DOHH2 (cell line): ENCODE results near the gene H6PD.
A peak's percentile ranks its signal among the peaks of the same experiment; 100 is the strongest.

Source experiments
- H3F3A ChIP-seq: fragments of 200-600 bp; sonication (generic), shearing (Covaris generic); 2 replicates; pipeline ENCODE4 v1.6.0; 2016; ENCODE audit warnings: antibody characterized with exemption, mild to moderate bottlenecking; ENCODE audit not compliant: control insufficient read depth, insufficient read depth
- H3K27ac ChIP-seq: fragments of 200-600 bp; sonication (generic); 2 replicates; pipeline ENCODE4 v1.5.1; 2014; ENCODE audit warnings: low read depth, mild to moderate bottlenecking, low read length, moderate library complexity
- H3K27me3 ChIP-seq: fragments of 200-600 bp; sonication (generic); 2 replicates; pipeline ENCODE4 v1.6.1; 2014; ENCODE audit warnings: mild to moderate bottlenecking, low read length, mixed read lengths; ENCODE audit not compliant: control insufficient read depth
- H3K36me3 ChIP-seq: fragments of 200-600 bp; sonication (generic); 2 replicates; pipeline ENCODE4 v1.6.1; 2014; ENCODE audit warnings: mild to moderate bottlenecking, low read length, moderate library complexity, mixed read lengths; ENCODE audit not compliant: control insufficient read depth
- H3K4me1 ChIP-seq: fragments of 200-600 bp; sonication (generic); 2 replicates; pipeline ENCODE4 v1.6.1; 2014; ENCODE audit warnings: mild to moderate bottlenecking, low read length, mixed read lengths; ENCODE audit not compliant: control insufficient read depth
- H3K4me2 ChIP-seq: fragments of 200-600 bp; sonication (generic); 2 replicates; pipeline ENCODE4 v1.6.0; 2014; ENCODE audit warnings: mild to moderate bottlenecking, low read length, moderate library complexity
- H3K4me3 ChIP-seq: fragments of 200-600 bp; sonication (generic); 2 replicates; pipeline ENCODE4 v1.5.1; 2014; ENCODE audit warnings: mild to moderate bottlenecking, low read length, mixed read lengths
- H3K79me2 ChIP-seq: fragments of 200-600 bp; sonication (generic); 2 replicates; pipeline ENCODE4 v1.6.1; 2014; ENCODE audit warnings: mild to moderate bottlenecking, low read length, mixed read lengths; ENCODE audit not compliant: control insufficient read depth
- H3K9me2 ChIP-seq: fragments of 200-600 bp; sonication (generic); replicated peaks from 2 replicates; pipeline ENCODE4 v1.6.1; 2014; ENCODE audit warnings: mild to moderate bottlenecking, low read length, mixed read lengths; ENCODE audit not compliant: control insufficient read depth
- H3K9me3 ChIP-seq: fragments of 200-600 bp; sonication (generic); 2 replicates; pipeline ENCODE4 v1.6.1; 2014; ENCODE audit warnings: antibody characterized with exemption, low read length, mixed read lengths; ENCODE audit not compliant: control insufficient read depth, insufficient read depth
- H4K20me1 ChIP-seq: fragments of 200-600 bp; sonication (generic); 2 replicates; pipeline ENCODE4 v1.6.0; 2014; ENCODE audit warnings: low read depth, mild to moderate bottlenecking, antibody characterized with exemption, low read length, moderate library complexity; ENCODE audit not compliant: control insufficient read depth, insufficient read depth
- EZH2phosphoT487 ChIP-seq: fragments of 200-600 bp; sonication (generic); IDR thresholded peaks from 2 replicates; pipeline ENCODE4 v1.6.1; 2017; ENCODE audit warnings: borderline replicate concordance, mild to moderate bottlenecking, antibody characterized with exemption, low read length, moderate library complexity, mixed read lengths
- TF ChIP-seq, protein P1 (sequence below): fragments of 200-600 bp; sonication (generic); IDR thresholded peaks from one replicate; pipeline ENCODE4 v1.5.1; 2014; ENCODE audit warnings: antibody characterized with exemption, mild to moderate bottlenecking, low read depth, low read length; ENCODE audit not compliant: poor library complexity, severe bottlenecking

The H6PD gene

DNA sequence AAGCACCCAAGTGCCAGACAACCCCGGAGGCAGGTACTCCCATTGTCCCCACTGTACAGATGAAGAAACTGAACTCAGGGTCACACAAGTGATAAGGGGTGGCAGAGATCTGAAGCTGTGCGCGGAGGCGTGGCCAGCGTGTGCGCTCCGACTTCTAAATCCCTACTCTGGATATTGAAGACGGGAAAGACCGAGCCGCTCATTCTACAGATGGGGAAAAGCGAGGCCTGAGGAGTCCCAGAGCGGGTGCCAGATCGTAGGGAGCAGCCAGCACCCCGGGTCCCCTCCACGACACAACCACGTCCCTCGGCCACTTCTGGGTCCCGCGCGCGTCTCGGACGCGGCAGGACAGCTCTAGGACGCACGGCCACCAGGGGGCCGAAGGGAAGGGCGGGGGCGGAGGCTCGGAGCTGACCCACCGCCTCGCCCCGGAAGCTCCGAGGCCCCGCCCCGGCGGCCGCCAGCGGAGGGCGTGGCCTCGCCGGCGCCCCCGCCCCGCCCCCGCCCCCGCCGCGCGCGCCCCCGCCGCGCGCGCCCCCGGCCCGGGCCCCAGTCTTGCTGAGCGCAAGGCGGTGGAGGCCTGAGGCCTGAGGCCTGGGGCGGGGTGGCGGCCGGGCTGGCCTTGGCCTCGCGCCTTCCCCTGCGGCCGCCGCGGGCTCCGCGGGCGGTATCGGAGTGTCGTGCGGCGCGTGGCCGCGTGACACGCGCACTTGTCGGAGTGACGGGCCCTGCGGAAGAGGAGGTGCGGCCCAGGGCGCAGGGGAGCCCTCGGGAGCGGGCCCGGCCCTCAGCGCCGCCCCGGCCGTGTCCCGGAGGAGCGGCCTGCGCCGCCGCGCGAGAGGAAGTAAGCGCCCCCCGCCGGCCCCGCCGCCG is at the start of gene H6PD:
Gene H6PD (plus strand): TSS at position 552 of the 873 bp plus-strand sequence. CDS start 10,161 bp downstream, outside the sequence.
- H3K4me2 ChIP-seq = peak within 1 kb of the TSS; percentile 87
- H3K9me3 ChIP-seq = no peaks in the 10 kb centered on the region
- peaks cover 6% of the 10 kb centered on the region; the same call in 1 of the 2 replicates for H3F3A ChIP-seq
- peak within 1 kb of the TSS; percentile 58 for H3K27ac ChIP-seq
- H3K36me3 ChIP-seq = 0 out of 2 replicates have a peak, but pooled peaks cover 2% of the 10 kb centered on the region
- no peak for TF ChIP-seq EZH2phosphoT487
- TF ChIP-seq, protein P1, sequence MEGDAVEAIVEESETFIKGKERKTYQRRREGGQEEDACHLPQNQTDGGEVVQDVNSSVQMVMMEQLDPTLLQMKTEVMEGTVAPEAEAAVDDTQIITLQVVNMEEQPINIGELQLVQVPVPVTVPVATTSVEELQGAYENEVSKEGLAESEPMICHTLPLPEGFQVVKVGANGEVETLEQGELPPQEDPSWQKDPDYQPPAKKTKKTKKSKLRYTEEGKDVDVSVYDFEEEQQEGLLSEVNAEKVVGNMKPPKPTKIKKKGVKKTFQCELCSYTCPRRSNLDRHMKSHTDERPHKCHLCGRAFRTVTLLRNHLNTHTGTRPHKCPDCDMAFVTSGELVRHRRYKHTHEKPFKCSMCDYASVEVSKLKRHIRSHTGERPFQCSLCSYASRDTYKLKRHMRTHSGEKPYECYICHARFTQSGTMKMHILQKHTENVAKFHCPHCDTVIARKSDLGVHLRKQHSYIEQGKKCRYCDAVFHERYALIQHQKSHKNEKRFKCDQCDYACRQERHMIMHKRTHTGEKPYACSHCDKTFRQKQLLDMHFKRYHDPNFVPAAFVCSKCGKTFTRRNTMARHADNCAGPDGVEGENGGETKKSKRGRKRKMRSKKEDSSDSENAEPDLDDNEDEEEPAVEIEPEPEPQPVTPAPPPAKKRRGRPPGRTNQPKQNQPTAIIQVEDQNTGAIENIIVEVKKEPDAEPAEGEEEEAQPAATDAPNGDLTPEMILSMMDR = peak; percentile 73
- peaks cover 10% of the 10 kb centered on the region for H3K79me2 ChIP-seq
- H3K27me3 ChIP-seq = peaks cover 9% of the 10 kb centered on the region
- peaks cover 25% of the 10 kb centered on the region for H3K4me1 ChIP-seq
- H3K9me2 ChIP-seq = no peaks in the 10 kb centered on the region
- H4K20me1 ChIP-seq = no peaks in the 10 kb centered on the region
- peak within 1 kb of the TSS; percentile 87 for H3K4me3 ChIP-seq

DNA sequence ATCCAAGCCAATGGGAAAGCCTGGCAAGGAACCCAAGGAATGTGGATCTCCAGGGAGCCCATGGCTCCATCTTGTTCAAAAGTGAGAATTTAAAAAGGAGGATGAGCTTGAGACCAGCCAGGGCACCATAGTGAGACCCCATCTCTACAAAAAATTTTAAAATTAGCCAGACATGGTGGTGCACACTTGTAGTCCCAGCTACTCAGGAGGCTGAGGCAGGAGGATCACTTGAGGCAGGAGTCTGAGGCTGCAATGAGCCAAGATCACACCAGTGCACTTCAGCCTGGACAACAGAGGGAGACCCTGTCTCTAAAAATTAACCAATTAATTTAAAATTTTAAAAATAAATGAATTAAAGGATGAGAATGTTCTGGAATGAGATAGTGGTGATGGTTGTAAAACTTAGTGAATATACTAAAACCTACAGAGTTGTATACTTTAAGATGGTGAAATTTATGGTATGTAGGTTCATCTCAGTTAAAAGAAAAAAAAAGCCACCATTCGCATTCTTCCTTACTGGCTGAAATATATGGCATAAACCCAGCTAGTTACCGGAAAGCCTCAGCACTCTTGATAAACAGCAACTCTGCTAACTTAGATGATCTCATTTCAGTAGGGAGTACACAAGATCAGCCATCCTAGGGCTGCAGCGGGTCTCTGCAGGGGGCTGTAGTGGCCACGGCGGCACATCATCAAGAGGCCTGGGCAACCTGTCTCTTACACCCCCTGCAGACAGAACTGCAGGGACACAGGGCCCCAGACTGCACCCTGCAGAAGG is 48.3 kb upstream of the H6PD start:
- H3K4me3 ChIP-seq = no peak overlapping the region
- H3K9me3 ChIP-seq = no peaks in the 10 kb centered on the region
- no peaks in the 10 kb centered on the region for H3K36me3 ChIP-seq
- H3F3A ChIP-seq = no peaks in the 10 kb centered on the region
- H3K4me2 ChIP-seq = no peak overlapping the region
- no peaks in the 10 kb centered on the region for H4K20me1 ChIP-seq
- H3K27me3 ChIP-seq = peaks cover 17% of the 10 kb centered on the region
- H3K27ac ChIP-seq = no peak overlapping the region
- H3K79me2 ChIP-seq = no peaks in the 10 kb centered on the region
- peaks cover 14% of the 10 kb centered on the region for H3K4me1 ChIP-seq
- H3K9me2 ChIP-seq = no peaks in the 10 kb centered on the region
- no peak for TF ChIP-seq EZH2phosphoT487
- TF ChIP-seq, protein P1 = no peak

DNA sequence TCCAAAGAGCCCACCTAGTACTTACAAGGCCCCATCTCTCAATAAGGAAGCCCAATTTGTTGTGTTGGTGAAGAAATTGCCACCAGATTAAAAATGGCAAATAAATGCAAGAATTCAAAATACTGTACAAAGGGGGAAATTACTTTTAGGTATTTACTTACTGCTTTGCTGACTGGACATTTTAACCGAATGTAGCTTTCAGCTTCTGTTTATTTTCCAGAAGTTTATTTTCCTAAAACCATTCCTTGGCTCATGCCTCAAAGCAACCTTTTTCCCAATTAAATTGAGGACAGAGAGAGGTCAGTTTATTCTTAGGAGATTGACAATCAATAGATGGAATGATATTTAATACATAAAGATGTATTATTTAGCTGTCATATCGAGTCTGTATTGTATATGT is 47.6 kb upstream of the H6PD start:
- Histone ChIP-seq H3K4me1 (peaks cover 6% of the 10 kb centered on the region), H3F3A (no peaks in the 10 kb centered on the region), H3K4me3 (no peak overlapping the region), H3K79me2 (no peaks in the 10 kb centered on the region), H4K20me1 (no peaks in the 10 kb centered on the region), H3K27me3 (peaks cover 13% of the 10 kb centered on the region), H3K36me3 (no peaks in the 10 kb centered on the region), H3K9me3 (no peaks in the 10 kb centered on the region), H3K9me2 (no peaks in the 10 kb centered on the region), H3K4me2 (no peak overlapping the region), H3K27ac (no peak overlapping the region)
- TF ChIP-seq, protein P1 = no peak
- no peak for TF ChIP-seq EZH2phosphoT487
